HT1080 (cell line): ENCODE results near the gene ARHGEF37. TPM values are rescaled to one million over a fixed set of nuclear protein-coding genes. Genes with fewer than 3 reads are reported as not detected.

Experiments
- DNase-seq: peaks from one replicate; pipeline ENCODE4 v3.0.0-alpha.2; 2015; ENCODE audit warnings: low read depth
- total RNA-seq: library from RNA; depleted of rRNA; stranded (reverse); fragments of >200 nt; shearing (Covaris generic); gene quantifications from 2 replicates; pipeline ENCODE4 v1.2.3, GENCODE V29; 2014

Gene ARHGEF37
- total RNA-seq, 1 experiment from 2014 or later, result 0.02 TPM

GRCh38 chr5:149628221-149628620 lies 46.9 kb downstream of the ARHGEF37 start:
- DNase-seq, result peak; percentile 25

- no peak for DNase-seq
Observed at GRCh38 chr5:149628846-149629388, 47.6 kb downstream of the ARHGEF37 start.

GRCh38 chr5:149629421-149629820 lies 48.1 kb downstream of the ARHGEF37 start:
- DNase-seq, result no peak

GRCh38 chr5:149630337-149630736 lies 49.0 kb downstream of the ARHGEF37 start:
- no peak for DNase-seq

- DNase-seq, result no peak
Observed at GRCh38 chr5:149631506-149631905, 50.2 kb downstream of the ARHGEF37 start.

- peak; percentile 89 for DNase-seq
Observed at GRCh38 chr5:149632311-149633251, 51.3 kb downstream of the ARHGEF37 start.

- DNase-seq, result no peak
Observed at GRCh38 chr5:149633476-149634350, 52.4 kb downstream of the ARHGEF37 start.

GRCh38 chr5:149635394-149635793 lies 54.1 kb downstream of the ARHGEF37 start:
- no peak for DNase-seq

- DNase-seq, result no peak
Observed at GRCh38 chr5:149636191-149636860, 55.0 kb downstream of the ARHGEF37 start.

GRCh38 chr5:149636861-149637246 lies 55.6 kb downstream of the ARHGEF37 start:
- DNase-seq, result peak; percentile 66

GRCh38 chr5:149638136-149638535 lies 56.8 kb downstream of the ARHGEF37 start:
- no peak for DNase-seq

- no peak for DNase-seq
Observed at GRCh38 chr5:149638546-149639241, 57.4 kb downstream of the ARHGEF37 start.

GRCh38 chr5:149639737-149640136 lies 58.4 kb downstream of the ARHGEF37 start:
- no peak for DNase-seq

- no peak for DNase-seq
Observed at GRCh38 chr5:149640350-149640999, 59.2 kb downstream of the ARHGEF37 start.

GRCh38 chr5:149641000-149641576 lies 59.8 kb downstream of the ARHGEF37 start:
- DNase-seq, result no peak

GRCh38 chr5:149641600-149641999 lies 60.3 kb downstream of the ARHGEF37 start:
- no peak for DNase-seq

GRCh38 chr5:149643781-149644180 lies 62.5 kb downstream of the ARHGEF37 start:
- DNase-seq, result no peak

GRCh38 chr5:149644629-149645028 lies 63.3 kb downstream of the ARHGEF37 start:
- DNase-seq, result no peak

GRCh38 chr5:149645236-149645635 lies 63.9 kb downstream of the ARHGEF37 start:
- no peak for DNase-seq

- DNase-seq, result no peak
Observed at GRCh38 chr5:149645725-149646124, 64.4 kb downstream of the ARHGEF37 start.
